Left renal pelvis (tissue), 4 donors: ENCODE results near the gene DEFB114. TPM values are rescaled to one million over a fixed set of nuclear protein-coding genes. Genes with fewer than 3 reads are reported as not detected.
"Not testable (repeated sequence)": the region's sequence is repeated elsewhere in the genome, so short reads cannot be mapped to it uniquely, and the experiment has no call there.

Experiments
- DNase-seq, 4 donors: peaks; one replicate each; pipeline ENCODE4 v3.0.0-alpha.2; 2013; ENCODE audit warnings: low read depth in 4 of 4, low spot score in 3 of 4
- polyA plus RNA-seq, 4 donors: library from polyadenylated mRNA; unstranded; fragments of 120-200 nt; gene quantifications; one replicate each; pipeline ENCODE4 v1.2.1, GENCODE V29; 2013; ENCODE audit not compliant: insufficient read length in 4 of 4

The DEFB114 gene
- polyA plus RNA-seq = not detected

- no peak for DNase-seq
Observed at GRCh38 chr6:49964064-49964463, at the start of gene DEFB114. DEFB114 (minus strand) TSS chr6:49964164; CDS start chr6:49964105, 59 bp downstream.

GRCh38 chr6:50007819-50008218 lies 43.9 kb upstream of the DEFB114 start:
- DNase-seq = no peak

GRCh38 chr6:50003139-50003538 lies 39.2 kb upstream of the DEFB114 start:
- DNase-seq = no peak

- no peak for DNase-seq
Observed at GRCh38 chr6:49995278-49995677, 31.3 kb upstream of the DEFB114 start.

- no peak for DNase-seq
Observed at GRCh38 chr6:49988900-49989299, 24.9 kb upstream of the DEFB114 start.

- DNase-seq = no peak
Observed at GRCh38 chr6:49987749-49988148, 23.8 kb upstream of the DEFB114 start.

GRCh38 chr6:49986551-49986950 lies 22.6 kb upstream of the DEFB114 start:
- DNase-seq = no peak

GRCh38 chr6:49982046-49982445 lies 18.1 kb upstream of the DEFB114 start:
- no peak for DNase-seq

- DNase-seq = no peak
Observed at GRCh38 chr6:49980898-49981297, 16.9 kb upstream of the DEFB114 start.

- no peak for DNase-seq
Observed at GRCh38 chr6:49979584-49979983, 15.6 kb upstream of the DEFB114 start.

- no peak for DNase-seq
Observed at GRCh38 chr6:49978332-49979226, 14.6 kb upstream of the DEFB114 start.

GRCh38 chr6:49969605-49970004 lies 5.6 kb upstream of the DEFB114 start, which contains the start of gene DEFB113:
DEFB113 (minus strand) TSS chr6:49969625; CDS start chr6:49969625, 0 bp downstream.
- no peak for DNase-seq

GRCh38 chr6:49966823-49967222 lies 2.9 kb upstream of the DEFB114 start:
- no peak for DNase-seq

- DNase-seq = no peak
Observed at GRCh38 chr6:49966334-49966733, 2.4 kb upstream of the DEFB114 start.

GRCh38 chr6:49958180-49958579 lies 5.8 kb downstream of the DEFB114 start:
- no peak for DNase-seq

GRCh38 chr6:49955847-49956246 lies 8.1 kb downstream of the DEFB114 start:
- DNase-seq = no peak

GRCh38 chr6:49951926-49952325 lies 12.0 kb downstream of the DEFB114 start:
- DNase-seq = no peak

GRCh38 chr6:49950415-49950751 lies 13.6 kb downstream of the DEFB114 start:
- no peak for DNase-seq

GRCh38 chr6:49949062-49949461 lies 14.9 kb downstream of the DEFB114 start:
- no peak for DNase-seq

GRCh38 chr6:49946835-49947234 lies 17.1 kb downstream of the DEFB114 start:
- no peak for DNase-seq

GRCh38 chr6:49944068-49944467 lies 19.9 kb downstream of the DEFB114 start:
- not testable (repeated sequence) for DNase-seq

GRCh38 chr6:49939993-49940498 lies 23.9 kb downstream of the DEFB114 start:
- no peak for DNase-seq
